Endothelial cell of umbilical vein (primary cell): Measurements from ENCODE around the gene PPFIA1. TPM values are rescaled to one million over a fixed set of nuclear protein-coding genes. Genes with fewer than 3 reads are reported as not detected.

ENCODE experiments used
- BruUV-seq: library from RNA; stranded (reverse); fragments of 400-500 nt; replicated peaks from 2 replicates; lab custom pipeline; 2021; lab: Mats Ljungman, UMichigan
- CTCF ChIA-PET: fragments of 300-600, 350-600 bp; sonication (Branson Sonifier 250); formaldehyde crosslinking; loops from one replicate; lab custom pipeline; 2021; ENCODE audit warnings: antibody characterized with exemption, inconsistent platforms; lab: Charles Lee
- POLR2A ChIA-PET: fragments of 300-600, 350-600 bp; sonication (Branson Sonifier 250); formaldehyde crosslinking; loops from one replicate; lab custom pipeline; 2021; ENCODE audit warnings: antibody characterized with exemption, inconsistent platforms; lab: Charles Lee
- DNase-seq: peaks from one replicate; pipeline ENCODE4 v3.0.0-alpha.2; 2011; ENCODE audit warnings: low read depth, low spot score
- FAIRE-seq: peaks from 2 replicates; lab custom pipeline; 2011; peaks lifted over from hg19 to GRCh38; lab: Jason Lieb, UNC
- H2AFZ ChIP-seq: 2 replicates; pipeline ENCODE4 v1.6.0; 2012; ENCODE audit warnings: low read depth, low read length, control low read depth, inconsistent platforms
- H3K27ac ChIP-seq: 2 replicates; pipeline ENCODE4 v1.5.1; 2011; ENCODE audit warnings: low read depth, mild to moderate bottlenecking, control low read depth, low read length, moderate library complexity; ENCODE audit not compliant: insufficient read depth
- H3K27me3 ChIP-seq, 2 experiments: 2 replicates each; pipeline versions ENCODE4 v1.6.0 to v1.6.1; 2011; ENCODE audit warnings: low read length in 2 of 2, mixed read lengths in 1 of 2; ENCODE audit not compliant: control insufficient read depth in 2 of 2, insufficient read depth in 2 of 2
- H3K36me3 ChIP-seq, 2 experiments: 2 replicates in 1 of 2; 3 replicates in 1 of 2; pipeline ENCODE4 v1.5.1; 2011; ENCODE audit warnings: low read length in 2 of 2, mild to moderate bottlenecking in 1 of 2, moderate library complexity in 1 of 2; ENCODE audit not compliant: control insufficient read depth in 2 of 2, insufficient read depth in 2 of 2; ENCODE audit errors: extremely low read depth in 1 of 2
- H3K4me1 ChIP-seq: 3 replicates; pipeline ENCODE4 v1.5.1; 2011; ENCODE audit warnings: mild to moderate bottlenecking, low read length; ENCODE audit not compliant: control insufficient read depth, insufficient read depth; ENCODE audit errors: extremely low read depth
- H3K4me2 ChIP-seq: 2 replicates; pipeline ENCODE4 v1.6.1; 2011; ENCODE audit warnings: low read length, control low read depth, mixed read lengths; ENCODE audit not compliant: insufficient read depth
- H3K4me3 ChIP-seq, 3 experiments: fragments of 200-600 bp in 1 of 3; sonication (generic), shearing (Covaris generic) in 1 of 3; replicated peaks in 1 of 3; 2 replicates each; pipeline ENCODE4 v1.5.1; 2011 to 2016; ENCODE audit warnings: control low read depth in 3 of 3, low read length in 3 of 3, mild to moderate bottlenecking in 2 of 3, inconsistent platforms in 1 of 3, low read depth in 1 of 3, moderate library complexity in 1 of 3; ENCODE audit not compliant: insufficient read depth in 1 of 3
- H3K79me2 ChIP-seq: 2 replicates; pipeline ENCODE4 v1.6.0; 2012; ENCODE audit warnings: low read length, inconsistent platforms; ENCODE audit not compliant: control insufficient read depth, insufficient read depth
- H3K9ac ChIP-seq: replicated peaks from 2 replicates; pipeline ENCODE3; 2011; ENCODE audit warnings: low read length, control low read depth; ENCODE audit not compliant: insufficient read depth; ENCODE audit errors: extremely low read depth
- H3K9me1 ChIP-seq: replicated peaks from 3 replicates; pipeline ENCODE4 v1.6.0; 2011; ENCODE audit warnings: mild to moderate bottlenecking, low read length; ENCODE audit not compliant: control insufficient read depth, insufficient read depth; ENCODE audit errors: extremely low read depth
- H3K9me3 ChIP-seq: replicated peaks from 2 replicates; pipeline ENCODE4 v1.5.1; 2012; ENCODE audit warnings: low read length, inconsistent platforms; ENCODE audit not compliant: control insufficient read depth, insufficient read depth
- H4K20me1 ChIP-seq: replicated peaks from 2 replicates; pipeline ENCODE3; 2011; ENCODE audit warnings: mild to moderate bottlenecking, low read length; ENCODE audit not compliant: control insufficient read depth, insufficient read depth; ENCODE audit errors: extremely low read depth
- CTCF ChIP-seq, 2 donors: IDR thresholded peaks; 1 replicate in 1 of 2; 2 replicates in 1 of 2; pipeline ENCODE4 v1.5.1; 2011; ENCODE audit warnings: low read length in 2 of 2, mild to moderate bottlenecking in 2 of 2, moderate library complexity in 2 of 2, control low read depth in 1 of 2, inconsistent platforms in 1 of 2, low read depth in 1 of 2; ENCODE audit not compliant: insufficient read depth in 1 of 2; ENCODE audit errors: extremely low read depth in 1 of 2
- EZH2 ChIP-seq: IDR thresholded peaks from 2 replicates; pipeline ENCODE4 v1.6.1; 2012; ENCODE audit warnings: borderline replicate concordance, low read depth, mild to moderate bottlenecking, moderate library complexity, low read length, inconsistent platforms; ENCODE audit not compliant: severe bottlenecking
- FOS ChIP-seq: IDR thresholded peaks from 2 replicates; pipeline ENCODE4 v1.6.1; 2011; ENCODE audit warnings: mild to moderate bottlenecking, low read length, moderate library complexity, borderline replicate concordance; ENCODE audit not compliant: insufficient read depth
- GATA2 ChIP-seq: IDR thresholded peaks from 2 replicates; pipeline ENCODE4 v1.7.0; 2011; ENCODE audit warnings: low read depth, mild to moderate bottlenecking, moderate library complexity, mixed read lengths, low read length; ENCODE audit not compliant: insufficient read length, insufficient read depth
- JUN ChIP-seq: IDR thresholded peaks from 2 replicates; pipeline ENCODE4 v1.6.1; 2011; ENCODE audit warnings: borderline replicate concordance, low read depth; ENCODE audit not compliant: insufficient read length, insufficient read depth
- MAX ChIP-seq: IDR thresholded peaks from 2 replicates; pipeline ENCODE4 v1.6.1; 2011; ENCODE audit not compliant: insufficient read depth, insufficient read length
- MYC ChIP-seq: IDR thresholded peaks from one replicate; pipeline ENCODE4 v1.6.1; 2011; ENCODE audit warnings: mild to moderate bottlenecking, low read depth, low read length
- POLR2A ChIP-seq: IDR thresholded peaks from 2 replicates; pipeline ENCODE4 v1.6.1; 2012; ENCODE audit warnings: low read depth, mild to moderate bottlenecking, control low read depth, low read length
- POLR2AphosphoS5 ChIP-seq: IDR thresholded peaks from 2 replicates; pipeline ENCODE4 v1.6.1; 2012; ENCODE audit warnings: low read depth, mild to moderate bottlenecking, control low read depth, low read length, moderate library complexity; ENCODE audit not compliant: insufficient read depth
- dilution Hi-C: fragments of 300-500 bp; cut with MboI; formaldehyde crosslinking; loops from one replicate; pipeline ENCODE4 v1.15.0; 2019; ENCODE audit warnings: low sequenced_read_pairs; ENCODE audit not compliant: extremely low pct_ligation_motif_present
- intact Hi-C: fragments of 100-400 bp; cut with micrococcal nuclease; formaldehyde crosslinking; loops from one replicate; pipeline ENCODE4 v1.10.0; 2022
- polyA plus RNA-seq, 4 experiments: library from polyadenylated mRNA; depleted of rRNA in 3 of 4; stranded (reverse) in 3 of 4; unstranded in 1 of 4; fragments of >200 nt; gene quantifications; 2 replicates each; pipeline versions ENCODE4 v1.2.1 to v1.2.3, GENCODE V29; 2011 to 2012; ENCODE audit warnings: missing spikeins in 1 of 4
- total RNA-seq: library from RNA; stranded (reverse); gene quantifications from 2 replicates; pipeline ENCODE4 v1.2.3, GENCODE V29; 2021

PPFIA1 gene
- total and polyA plus RNA-seq, 2 donors (not counting 3 experiments of a cell fraction or from before 2014, with no cell fraction given): 44.3 to 60.9 TPM

GRCh38 chr11:70427436-70427835 lies 156.9 kb downstream of the PPFIA1 start:
- Histone ChIP-seq H3K9ac (no peak overlapping the region), H2AFZ (no peak overlapping the region), H3K27me3 (no peaks in the 10 kb centered on the region), H3K4me1 (no peaks in the 10 kb centered on the region), H3K9me1 (no peaks in the 10 kb centered on the region), H3K4me3 (no peak overlapping the region), H3K36me3 (peaks cover 20 to 66% of the 10 kb centered on the region in 2 experiments), H4K20me1 (no peaks in the 10 kb centered on the region), H3K9me3 (no peaks in the 10 kb centered on the region), H3K27ac (no peak overlapping the region), H3K79me2 (peaks cover 4% of the 10 kb centered on the region), H3K4me2 (no peak overlapping the region)
- DNase-seq (no peak), FAIRE-seq (no peak)
- no peak for TF ChIP-seq POLR2A
- no peak for TF ChIP-seq MYC
- no peak for TF ChIP-seq JUN
- no peak for TF ChIP-seq MAX
- dilution Hi-C loops: no loop called here
- intact Hi-C loops: no loop called here
- no TSS peak for BruUV-seq
- ChIA-PET CTCF (no interaction called here), POLR2A (no interaction called here)

GRCh38 chr11:70428701-70429427 lies 158.4 kb downstream of the PPFIA1 start:
- ChIA-PET POLR2A (no interaction called here), CTCF (no interaction called here)
- Histone ChIP-seq H3K9ac (no peak overlapping the region), H3K4me2 (no peak overlapping the region), H3K27ac (no peak overlapping the region), H3K27me3 (no peaks in the 10 kb centered on the region), H3K79me2 (peaks cover 2% of the 10 kb centered on the region), H2AFZ (no peak overlapping the region), H3K36me3 (peaks cover 15 to 68% of the 10 kb centered on the region in 2 experiments), H3K9me3 (no peaks in the 10 kb centered on the region), H3K4me3 (no peak overlapping the region), H4K20me1 (no peaks in the 10 kb centered on the region), H3K4me1 (no peaks in the 10 kb centered on the region), H3K9me1 (no peaks in the 10 kb centered on the region)
- intact Hi-C loops (no loop called here), dilution Hi-C loops (no loop called here)
- BruUV-seq: no TSS peak
- TF ChIP-seq MYC: no peak
- no peak for TF ChIP-seq EZH2
- TF ChIP-seq GATA2: no peak
- no peak for TF ChIP-seq FOS
- TF ChIP-seq POLR2A: no peak
- TF ChIP-seq POLR2AphosphoS5: no peak
- no peak for TF ChIP-seq JUN
- TF ChIP-seq MAX: no peak
- TF ChIP-seq CTCF (IDR thresholded peaks at IDR 0.05; ENCODE audit: extremely low read depth in 1 of 2, insufficient read depth in 1 of 2, low read depth in 1 of 2, low read length in 2 of 2): no peak
- no peak for DNase-seq
- no peak for FAIRE-seq
